Right lobe of liver (tissue), 4 donors: ENCODE data around the gene CEP112.

Experiments used
- CTCF ChIP-seq, 4 donors: fragments of 200-600 bp in 3 of 4; fragments of 450-650 bp in 1 of 4; IDR thresholded peaks; one replicate each; pipeline versions ENCODE4 v1.5.1 to v1.8.0; 2016 to 2022; ENCODE audit warnings: antibody characterized with exemption in 4 of 4, mild to moderate bottlenecking in 2 of 4
- POLR2A ChIP-seq: fragments of 450-650 bp; IDR thresholded peaks from one replicate; pipeline ENCODE4 v1.6.1; 2017; ENCODE audit warnings: antibody characterized with exemption, mild to moderate bottlenecking
- donor health status: DM: no; HTN: no; CAD: no.
- donor health status: DM: no; HTN: no; CAD: no.
- donor health status: DM: no; HTN: yes; CAD: no.

- TF ChIP-seq POLR2A (no peak), CTCF (IDR thresholded peaks at IDR 0.05) (no peak)
Measured at GRCh38 chr17:65685110-65685509, 506.8 kb downstream of the CEP112 start.
